ENCODE results near the gene PROSER2.

The PROSER2 gene

GRCh38 chr10:11893749-11894278 lies 70.7 kb downstream of the PROSER2 start:
- DNase-seq (ENCODE audit: low read depth), result no peak
- TF ChIP-seq CTCF (conservative IDR thresholded peaks at IDR 0.05; ENCODE audit: low read depth, low read length), result no peak
- no peak overlapping the region for H3K4me3 ChIP-seq (ENCODE audit: low read depth, low read length)

GRCh38 chr10:11894381-11895107 lies 71.4 kb downstream of the PROSER2 start:
- no peak overlapping the region for H3K4me3 ChIP-seq (ENCODE audit: low read depth, low read length)
- no peak for DNase-seq (ENCODE audit: low read depth)
- no peak for TF ChIP-seq CTCF (conservative IDR thresholded peaks at IDR 0.05; ENCODE audit: low read depth, low read length)

- no peak for DNase-seq (ENCODE audit: low read depth)
- no peak overlapping the region for H3K4me3 ChIP-seq (ENCODE audit: low read depth, low read length)
- TF ChIP-seq CTCF (conservative IDR thresholded peaks at IDR 0.05; ENCODE audit: low read depth, low read length), result no peak
These were observed 71.9 kb downstream of the PROSER2 start for GRCh38 chr10:11895108-11895466.

- no peak for TF ChIP-seq CTCF (conservative IDR thresholded peaks at IDR 0.05; ENCODE audit: low read depth, low read length)
- no peak for DNase-seq (ENCODE audit: low read depth)
- H3K4me3 ChIP-seq (ENCODE audit: low read depth, low read length), result no peak overlapping the region
These were observed 72.4 kb downstream of the PROSER2 start for GRCh38 chr10:11895598-11895997.

- H3K4me3 ChIP-seq (ENCODE audit: low read depth, low read length), result no peak overlapping the region
- no peak for TF ChIP-seq CTCF (conservative IDR thresholded peaks at IDR 0.05; ENCODE audit: low read depth, low read length)
- no peak for DNase-seq (ENCODE audit: low read depth)
These were observed 73.5 kb downstream of the PROSER2 start for GRCh38 chr10:11896549-11897200.

GRCh38 chr10:11898033-11898371 lies 74.8 kb downstream of the PROSER2 start:
- no peak for TF ChIP-seq CTCF (conservative IDR thresholded peaks at IDR 0.05; ENCODE audit: low read depth, low read length)
- no peak for DNase-seq (ENCODE audit: low read depth)
- H3K4me3 ChIP-seq (ENCODE audit: low read depth, low read length), result no peak overlapping the region

All from choroid plexus epithelial cell (primary cell).